Activated CD4-positive, alpha-beta T cell treated with anti-CD3 and anti-CD28 coated beads, Interleukin-2, amount 50 U/mL, for 4 hours (primary cell): ENCODE results near the gene CYP2A7.
"Not testable (repeated sequence)": the region's sequence is repeated elsewhere in the genome, so short reads cannot be mapped to it uniquely, and the experiment has no call there.

ENCODE experiments used
- DNase-seq, 2 experiments: peaks; one replicate each; pipeline ENCODE4 v3.0.0-alpha.2; 2020

The CYP2A7 gene

DNA sequence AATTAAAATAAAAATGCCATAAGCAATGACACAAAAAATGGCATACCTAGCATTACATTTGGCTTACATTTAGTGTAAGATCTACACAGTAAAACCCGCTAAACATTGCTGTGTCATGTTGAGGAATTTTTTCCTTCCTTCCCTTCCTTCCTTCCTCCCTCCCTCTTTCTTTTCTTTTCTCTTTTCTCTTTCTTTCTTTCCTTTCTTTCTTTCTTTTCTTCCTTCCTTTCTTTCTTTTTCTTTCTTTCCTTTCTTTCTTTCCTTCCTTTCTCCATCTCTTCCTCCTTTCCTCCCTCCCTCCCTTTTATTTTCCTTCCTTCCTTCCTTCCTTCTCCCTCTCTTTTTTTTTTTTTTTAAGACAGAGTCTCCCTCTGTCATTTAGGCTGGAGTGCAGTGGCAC is 43.6 kb downstream of the CYP2A7 start:
- DNase-seq: not testable (repeated sequence)

DNA sequence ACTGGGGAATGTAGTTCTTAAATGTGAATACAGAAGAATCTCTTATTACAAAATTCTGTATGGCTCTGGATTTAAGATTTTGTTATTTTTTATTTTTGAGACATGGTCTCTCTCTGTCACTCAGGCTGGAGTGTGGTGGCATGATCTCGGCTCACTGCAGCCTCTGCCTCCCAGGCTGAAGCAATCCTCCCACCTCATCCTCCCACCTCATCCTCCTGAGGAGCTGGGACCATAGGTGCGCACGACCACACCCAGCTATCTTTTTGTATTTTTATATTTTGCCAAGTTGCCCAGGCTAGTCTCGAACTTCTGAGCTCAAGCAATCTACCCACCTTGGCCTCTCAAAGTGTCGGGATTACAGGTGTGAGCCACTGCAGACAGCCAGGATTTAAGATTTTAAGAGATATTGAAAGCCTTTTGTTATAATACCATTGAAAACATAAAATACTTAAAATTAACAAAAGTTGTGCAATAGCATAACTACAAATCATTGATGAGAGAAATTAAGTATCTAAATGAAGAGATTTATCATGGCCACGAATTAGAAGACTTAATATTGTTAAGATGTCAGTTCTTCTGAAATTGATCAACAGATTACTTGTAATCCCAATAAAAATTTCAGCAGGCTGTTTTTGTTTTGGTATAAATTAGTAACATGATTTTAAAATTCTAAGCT is 45.1 kb downstream of the CYP2A7 start:
- DNase-seq: no peak

DNA sequence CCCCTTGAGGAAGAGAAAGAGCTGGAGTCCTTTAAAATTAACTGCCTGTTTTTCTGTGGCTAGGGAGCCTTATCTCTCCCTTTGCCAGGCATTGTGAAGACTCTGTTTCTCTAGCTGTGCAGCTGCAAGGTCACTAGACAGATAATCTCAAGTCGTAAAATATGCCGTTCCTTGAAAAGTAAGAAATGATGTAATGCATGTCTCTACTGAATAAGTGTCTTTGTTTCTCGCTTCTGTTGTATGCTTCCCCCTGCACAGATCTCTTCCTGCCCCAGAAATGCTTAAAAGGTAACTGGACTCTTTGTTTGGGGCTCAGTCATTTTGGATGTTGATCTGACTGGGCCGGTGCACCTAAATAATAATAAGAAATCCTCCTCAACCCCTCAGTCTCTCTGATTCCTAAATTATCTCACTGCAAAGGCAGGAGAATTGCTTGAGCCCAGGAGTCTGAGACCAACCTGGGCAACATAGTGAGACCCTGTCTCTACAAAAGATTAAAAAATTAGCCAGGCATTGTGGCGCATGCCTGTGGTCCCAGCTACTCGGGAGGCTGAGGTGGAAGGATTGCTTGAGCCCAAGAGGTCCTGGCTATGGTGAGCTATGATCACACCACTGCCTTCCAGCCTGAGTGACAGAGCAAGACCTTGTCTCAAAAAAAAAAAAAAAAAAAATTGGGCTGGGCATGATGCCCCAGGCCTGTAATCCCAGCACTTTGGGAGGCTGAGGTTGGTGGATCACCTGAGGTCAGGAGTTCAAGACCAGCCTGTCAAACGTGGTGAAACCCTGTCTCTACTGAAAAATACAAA is 48.1 kb downstream of the CYP2A7 start:
- not testable (repeated sequence) for DNase-seq

DNA sequence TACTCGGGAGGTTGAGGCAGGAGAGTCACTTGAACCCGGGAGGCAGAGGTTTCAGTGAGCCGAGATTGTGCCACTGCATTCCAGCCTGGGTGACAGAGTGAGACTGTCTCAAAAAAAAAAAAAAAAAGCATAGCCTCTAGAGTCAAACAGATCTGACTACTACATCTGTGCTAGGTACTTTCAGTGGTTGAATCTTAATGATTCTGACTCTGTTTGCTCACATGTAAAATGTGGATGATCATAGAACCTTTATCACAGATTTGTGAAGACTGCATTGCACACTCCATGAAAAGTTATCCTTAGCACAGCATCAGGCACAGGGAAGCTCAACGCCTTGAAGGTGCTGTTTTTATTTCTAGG is 49.6 kb downstream of the CYP2A7 start:
- not testable (repeated sequence) for DNase-seq

DNA sequence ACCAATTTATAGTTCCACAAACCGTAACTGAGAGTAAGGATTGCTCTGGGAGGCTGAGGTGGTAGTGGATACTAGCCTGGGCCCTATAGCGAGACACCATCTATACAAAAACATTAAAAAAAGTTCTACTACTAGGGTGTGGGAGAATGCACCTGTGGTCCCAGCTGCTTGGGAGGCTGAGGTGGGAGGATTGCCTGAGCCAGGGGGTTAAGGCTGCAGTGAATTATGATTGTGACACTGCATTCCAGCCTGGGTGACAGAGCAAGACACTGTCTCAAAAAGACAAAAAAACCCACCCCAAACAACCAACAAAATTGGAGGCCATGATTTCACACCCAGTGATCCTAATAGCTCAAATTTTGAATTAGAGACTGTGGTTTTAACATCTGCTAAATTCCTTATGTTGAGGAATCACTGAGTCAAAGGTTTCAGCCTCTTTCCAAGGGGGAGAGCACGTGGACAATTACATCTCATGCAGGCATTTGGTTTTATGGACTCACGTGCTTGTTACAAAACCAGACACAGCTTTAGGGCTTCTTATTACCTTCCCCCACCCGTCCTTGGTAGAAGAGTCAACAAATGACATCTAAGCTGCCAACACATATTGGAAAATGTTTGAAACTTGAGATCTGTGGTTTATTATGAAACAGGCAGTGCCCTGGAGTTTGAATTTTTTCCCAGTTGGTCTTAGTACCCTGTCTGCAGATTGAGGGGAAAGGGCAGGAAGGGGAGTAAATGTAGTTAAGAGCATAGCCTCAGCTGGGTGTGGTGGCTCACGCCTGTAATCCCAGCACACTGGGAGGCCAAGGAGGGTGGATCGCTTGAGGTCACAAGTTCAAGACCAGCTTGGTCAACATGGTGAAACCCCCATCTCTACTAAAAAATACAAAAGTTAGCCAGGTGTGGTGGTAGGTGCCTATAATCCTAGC is 50.3 kb downstream of the CYP2A7 start:
- no peak for DNase-seq

DNA sequence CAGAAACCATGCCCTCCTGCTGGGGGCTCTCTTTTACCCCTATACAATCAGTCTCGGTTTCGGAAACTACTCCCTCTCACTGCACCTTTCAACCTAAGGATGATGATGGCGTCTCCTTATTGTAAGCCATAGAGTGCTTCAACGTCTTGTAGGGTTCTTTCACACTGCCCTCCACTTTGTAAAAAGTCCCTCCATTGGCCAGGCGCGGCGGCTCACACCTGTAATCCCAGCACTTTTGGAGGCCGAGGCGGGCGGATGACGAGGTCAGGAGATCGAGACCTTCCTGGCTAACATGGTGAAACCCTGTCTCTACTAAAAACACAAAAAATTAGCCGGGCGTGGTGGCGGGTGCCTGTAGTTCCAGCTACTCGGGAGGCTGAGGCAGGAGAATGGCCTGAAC is 51.3 kb downstream of the CYP2A7 start:
- DNase-seq: not testable (repeated sequence)

DNA sequence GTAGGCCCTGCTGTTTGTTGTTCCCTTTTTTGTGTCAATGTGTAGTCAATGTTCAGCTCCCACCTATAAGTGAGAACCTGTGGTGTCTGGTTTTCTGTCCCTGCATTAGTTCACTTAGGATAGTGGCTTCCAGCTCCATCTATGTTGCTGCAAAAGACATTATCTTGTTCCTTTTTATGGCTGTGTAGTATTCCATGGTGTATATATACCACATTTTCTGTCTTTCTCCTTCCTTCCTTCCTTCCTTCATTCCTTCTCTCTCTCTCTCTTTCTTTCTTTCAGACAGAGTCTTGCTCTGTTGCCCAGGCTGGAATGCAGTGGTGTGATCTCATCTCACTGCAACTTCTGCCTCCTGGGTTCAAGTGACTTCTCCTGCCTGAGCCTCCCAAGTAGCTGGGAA is 52.8 kb downstream of the CYP2A7 start:
- DNase-seq: no peak

DNA sequence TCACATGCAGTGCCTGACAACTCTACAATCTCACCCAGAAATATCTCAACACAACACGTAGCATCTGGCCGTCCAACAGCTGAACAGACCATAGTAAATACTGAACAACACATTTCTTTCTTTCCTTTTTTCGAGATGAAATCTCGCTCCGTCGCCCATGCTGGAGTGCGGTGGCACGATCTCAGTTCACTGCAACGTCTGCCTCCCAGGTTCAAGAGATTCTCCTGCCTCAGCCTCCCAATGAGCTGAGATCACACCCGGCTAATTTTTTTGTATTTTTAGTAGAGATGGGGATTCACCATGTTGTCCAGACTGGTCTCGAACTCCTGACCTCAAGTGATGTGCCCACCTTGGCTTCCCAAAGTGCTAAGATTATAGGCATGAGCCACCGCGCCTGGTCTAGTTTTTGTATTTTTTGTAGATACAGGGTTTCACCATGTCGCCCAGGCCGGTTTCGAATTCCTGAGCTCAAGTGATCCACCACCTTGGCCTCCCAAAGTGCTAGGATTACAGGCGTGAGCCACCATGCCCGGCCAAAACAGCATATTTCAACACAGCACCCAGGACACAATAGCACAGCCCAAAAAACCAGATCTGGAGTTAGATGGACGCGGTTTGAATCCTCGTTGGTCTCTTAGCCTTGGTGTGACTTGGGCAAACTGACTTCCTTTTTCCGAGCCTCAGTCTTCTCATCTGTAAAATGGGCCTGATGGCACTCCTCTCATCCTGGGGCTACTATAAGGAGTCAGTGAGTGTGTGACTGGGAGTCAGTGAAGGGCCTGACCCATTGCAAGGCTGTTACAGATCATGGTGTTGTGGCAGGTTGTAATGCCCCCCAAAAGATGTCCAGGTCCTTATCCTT is 54.4 kb downstream of the CYP2A7 start:
- no peak for DNase-seq

DNA sequence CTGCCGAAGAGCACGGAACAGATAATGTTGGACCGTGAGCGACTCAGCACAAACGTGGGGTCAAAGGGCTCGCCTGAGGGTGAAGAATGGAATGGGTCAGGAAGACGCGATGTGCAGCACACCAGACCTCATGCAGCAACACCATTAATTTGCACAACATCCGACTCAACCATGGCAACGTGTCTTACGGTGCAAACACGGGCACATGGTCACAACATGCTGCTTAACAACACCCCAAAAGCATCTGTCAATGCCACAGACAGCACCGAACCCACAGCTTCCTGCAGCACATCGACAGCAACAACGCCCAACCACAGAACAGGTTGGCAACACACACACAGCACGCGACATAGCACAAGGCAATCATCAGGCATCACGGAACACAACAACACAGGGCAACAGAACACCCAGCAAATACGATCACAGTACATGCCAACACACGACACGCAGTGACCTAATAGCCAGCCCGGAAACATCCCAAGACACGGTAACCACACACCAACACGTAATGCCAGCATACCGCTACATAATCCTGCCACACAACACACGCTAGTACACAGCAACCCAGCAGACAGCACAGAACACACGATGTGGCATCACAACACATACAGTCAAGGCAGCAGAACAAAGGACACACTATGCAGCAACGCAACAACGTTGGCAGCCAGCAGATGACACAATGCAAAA is 55.2 kb downstream of the CYP2A7 start:
- not testable (repeated sequence) for DNase-seq

DNA sequence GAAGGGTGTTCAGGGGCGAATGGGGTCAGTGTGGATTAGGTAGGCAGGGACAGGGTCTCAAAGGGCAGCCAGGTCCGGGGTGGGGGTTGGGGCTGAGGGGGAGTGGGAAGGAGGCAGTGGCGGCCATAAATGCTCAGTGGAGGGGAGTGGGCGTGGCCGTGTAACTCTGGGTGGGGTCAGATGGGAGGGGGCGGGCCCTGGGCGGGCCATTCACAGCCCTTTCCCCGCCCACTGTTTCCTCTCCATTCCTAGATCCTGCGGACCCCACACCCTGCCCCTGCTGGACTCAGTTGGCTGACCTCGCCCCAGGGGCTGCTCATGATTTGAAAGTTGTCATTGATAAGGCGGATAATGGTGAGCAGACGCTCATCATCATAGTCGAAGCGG is 55.7 kb downstream of the CYP2A7 start:
- not testable (repeated sequence) for DNase-seq

DNA sequence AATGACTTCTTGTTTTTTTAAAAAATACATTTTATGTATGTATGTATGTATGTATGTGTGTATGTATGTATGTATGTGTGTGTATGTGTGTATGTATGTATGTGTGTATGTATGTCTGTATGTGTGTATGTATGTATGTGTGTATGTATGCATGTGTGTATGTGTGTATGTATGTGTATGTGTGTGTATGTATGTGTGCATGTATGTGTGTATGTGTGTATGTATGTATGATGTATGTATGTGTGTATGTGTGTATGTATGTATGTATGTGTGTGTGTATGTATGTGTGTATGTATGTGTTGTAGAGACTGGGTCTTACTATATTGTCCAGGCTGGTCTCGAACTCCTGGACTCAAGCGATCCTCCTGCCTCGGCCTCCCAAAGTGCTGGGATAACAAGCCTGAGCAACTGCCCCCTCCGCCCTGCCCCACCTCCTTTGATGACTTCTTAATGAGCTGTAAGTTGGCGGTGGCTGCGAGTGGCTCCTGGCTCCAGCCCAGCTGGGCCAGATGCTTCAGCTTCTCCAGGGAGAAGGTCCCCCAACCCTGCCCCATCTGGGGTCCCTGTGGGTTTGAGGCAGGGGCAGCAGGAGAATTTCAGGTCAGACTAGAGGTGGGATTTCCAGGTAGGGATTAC is 56.5 kb downstream of the CYP2A7 start:
- not testable (repeated sequence) for DNase-seq
